Mesendoderm (in vitro differentiated cells): ENCODE results near the gene MLF2.
A peak's percentile ranks its signal among the peaks of the same experiment; 100 is the strongest.
"Not testable (repeated sequence)": the region's sequence is repeated elsewhere in the genome, so short reads cannot be mapped to it uniquely, and the experiment has no call there.

ENCODE experiments used
- DNase-seq: peaks from one replicate; pipeline ENCODE4 v3.0.0; 2013
- H2AK5ac ChIP-seq: 2 replicates; pipeline ENCODE4 v1.6.1; 2013; ENCODE audit warnings: low read length, inconsistent platforms
- H2BK120ac ChIP-seq: 2 replicates; pipeline ENCODE4 v1.6.1; 2013; ENCODE audit warnings: low read depth, mild to moderate bottlenecking, low read length, moderate library complexity, mixed read lengths
- H2BK15ac ChIP-seq: replicated peaks from 2 replicates; pipeline ENCODE4 v1.6.1; 2013; ENCODE audit warnings: low read depth, mild to moderate bottlenecking, moderate library complexity
- H2BK5ac ChIP-seq: 2 replicates; pipeline ENCODE4 v1.6.1; 2013; ENCODE audit warnings: low read length, inconsistent platforms
- H3K18ac ChIP-seq: 2 replicates; pipeline ENCODE4 v1.6.1; 2013; ENCODE audit warnings: mild to moderate bottlenecking, low read length, mixed read lengths
- H3K23ac ChIP-seq: one replicate; pipeline ENCODE4 v1.6.1; 2013; ENCODE audit warnings: low read length
- H3K27ac ChIP-seq: 2 replicates; pipeline ENCODE4 v1.5.1; 2013; ENCODE audit warnings: low read depth, mild to moderate bottlenecking, inconsistent platforms, low read length, moderate library complexity
- H3K27me3 ChIP-seq: 2 replicates; pipeline ENCODE4 v1.6.1; 2013; ENCODE audit warnings: low read length, control low read depth, mild to moderate bottlenecking, inconsistent platforms; ENCODE audit not compliant: insufficient read depth, poor library complexity
- H3K36me3 ChIP-seq: 2 replicates; pipeline ENCODE4 v1.6.1; 2013; ENCODE audit warnings: low read length, inconsistent platforms; ENCODE audit not compliant: control insufficient read depth, insufficient read depth
- H3K4ac ChIP-seq: one replicate; pipeline ENCODE4 v1.6.1; 2013; ENCODE audit warnings: low read depth, mild to moderate bottlenecking, low read length, moderate library complexity
- H3K4me1 ChIP-seq: 2 replicates; pipeline ENCODE4 v1.6.1; 2013; ENCODE audit warnings: low read depth, low read length, inconsistent platforms; ENCODE audit not compliant: control insufficient read depth
- H3K4me2 ChIP-seq: 2 replicates; pipeline ENCODE4 v1.6.1; 2013; ENCODE audit warnings: low read length
- H3K4me3 ChIP-seq: 2 replicates; pipeline ENCODE4 v1.5.1; 2013; ENCODE audit warnings: mild to moderate bottlenecking, low read length
- H3K56ac ChIP-seq: one replicate; pipeline ENCODE4 v1.6.1; 2013; ENCODE audit warnings: low read length
- H3K79me1 ChIP-seq: 2 replicates; pipeline ENCODE4 v1.6.1; 2013; ENCODE audit warnings: low read length, inconsistent platforms
- H3K79me2 ChIP-seq: 2 replicates; pipeline ENCODE4 v1.6.1; 2013; ENCODE audit warnings: mild to moderate bottlenecking, low read length; ENCODE audit not compliant: control insufficient read depth, insufficient read depth
- H3K9ac ChIP-seq: 2 replicates; pipeline ENCODE4 v1.6.1; 2013; ENCODE audit warnings: low read length, inconsistent platforms
- H4K5ac ChIP-seq: one replicate; pipeline ENCODE4 v1.6.1; 2013; ENCODE audit warnings: low read length
- H4K8ac ChIP-seq: one replicate; pipeline ENCODE4 v1.6.1; 2013; ENCODE audit warnings: low read depth, mild to moderate bottlenecking, control low read depth, low read length, moderate library complexity
- WGBS: extraction: QIAGEN DNeasy Blood & Tissue Kit; methylation state at CpG from one replicate; pipeline ENCODE4 v1.1.7; 2013; ENCODE audit warnings: low lambda C conversion rate, missing lambda C conversion rate; ENCODE audit not compliant: insufficient coverage; ENCODE audit errors: extremely low coverage; 5-methylcytosine and 5-hydroxymethylcytosine counted together

Gene MLF2

GRCh38 chr12:6716031-6716873 is 36.7 kb downstream of the MLF2 start:
- not testable (repeated sequence) for H3K9ac ChIP-seq, H3K4ac ChIP-seq, H3K56ac ChIP-seq, H2AK5ac ChIP-seq, H3K79me2 ChIP-seq, H3K27me3 ChIP-seq, H3K79me1 ChIP-seq, H3K4me3 ChIP-seq, H3K27ac ChIP-seq, H4K8ac ChIP-seq, H2BK5ac ChIP-seq, H3K18ac ChIP-seq, H3K4me2 ChIP-seq, H2BK15ac ChIP-seq, H2BK120ac ChIP-seq, H3K36me3 ChIP-seq, H4K5ac ChIP-seq, DNase-seq, H3K4me1 ChIP-seq, H3K23ac ChIP-seq
- no CpG with 5 or more reads among the region's 41 CpGs for WGBS

- Histone ChIP-seq H3K18ac (no peak overlapping the region), H3K27ac (no peak overlapping the region), H2AK5ac (no peak overlapping the region), H3K4ac (no peak overlapping the region), H3K36me3 (no peaks in the 10 kb centered on the region), H2BK120ac (no peak overlapping the region), H3K4me3 (no peak overlapping the region), H3K56ac (no peak overlapping the region), H3K27me3 (no peaks in the 10 kb centered on the region), H3K4me2 (no peak overlapping the region), H3K4me1 (no peaks in the 10 kb centered on the region), H3K23ac (no peak overlapping the region), H2BK15ac (no peak overlapping the region), H2BK5ac (no peak overlapping the region), H3K79me2 (no peaks in the 10 kb centered on the region), H4K5ac (no peak overlapping the region), H3K9ac (no peak overlapping the region), H4K8ac (no peak overlapping the region), H3K79me1 (no peaks in the 10 kb centered on the region)
- DNase-seq = no peak
- no CpG with 5 or more reads among the region's 16 CpGs for WGBS
These were observed 44.0 kb downstream of the MLF2 start for GRCh38 chr12:6708960-6709394.

- not testable (repeated sequence) for H2AK5ac ChIP-seq, H4K5ac ChIP-seq, H3K79me1 ChIP-seq, H3K18ac ChIP-seq, H2BK5ac ChIP-seq, H2BK15ac ChIP-seq, H3K56ac ChIP-seq, H3K9ac ChIP-seq, H3K36me3 ChIP-seq, DNase-seq, H3K79me2 ChIP-seq, H3K4ac ChIP-seq, H4K8ac ChIP-seq, H2BK120ac ChIP-seq, H3K4me2 ChIP-seq, H3K23ac ChIP-seq, H3K4me3 ChIP-seq, H3K27ac ChIP-seq, H3K27me3 ChIP-seq, H3K4me1 ChIP-seq
- no CpG with 5 or more reads among the region's 21 CpGs for WGBS
These were observed 44.6 kb downstream of the MLF2 start for GRCh38 chr12:6708351-6708750.

GRCh38 chr12:6703631-6704030 is 49.3 kb downstream of the MLF2 start:
- Histone ChIP-seq H3K36me3 (no peaks in the 10 kb centered on the region), H3K4me1 (peaks cover 5% of the 10 kb centered on the region), H3K23ac (no peak overlapping the region), H3K27me3 (peaks cover 6% of the 10 kb centered on the region), H3K79me1 (no peaks in the 10 kb centered on the region), H2BK120ac (no peak overlapping the region), H4K5ac (no peak overlapping the region), H3K27ac (no peak overlapping the region), H3K56ac (peak overlapping the region; percentile 45), H2BK5ac (no peak overlapping the region), H3K18ac (no peak overlapping the region), H3K79me2 (no peaks in the 10 kb centered on the region), H3K4me2 (no peak overlapping the region), H2BK15ac (no peak overlapping the region), H3K4ac (no peak overlapping the region), H3K9ac (peak overlapping the region; percentile 4), H3K4me3 (no peak overlapping the region), H2AK5ac (no peak overlapping the region), H4K8ac (no peak overlapping the region)
- peak; percentile 84 for DNase-seq
- WGBS = no CpG with 5 or more reads among the region's 10 CpGs

- Histone ChIP-seq H4K8ac (no peak overlapping the region), H3K36me3 (no peaks in the 10 kb centered on the region), H3K27me3 (peaks cover 6% of the 10 kb centered on the region), H3K23ac (no peak overlapping the region), H3K56ac (peak overlapping the region; percentile 83), H3K27ac (no peak overlapping the region), H3K9ac (peak overlapping the region; percentile 69), H3K18ac (peak overlapping the region; percentile 13), H3K79me1 (no peaks in the 10 kb centered on the region), H2AK5ac (no peak overlapping the region), H2BK5ac (no peak overlapping the region), H2BK120ac (no peak overlapping the region), H3K79me2 (no peaks in the 10 kb centered on the region), H3K4me2 (peak overlapping the region; percentile 95), H3K4ac (no peak overlapping the region), H4K5ac (no peak overlapping the region), H2BK15ac (no peak overlapping the region), H3K4me3 (no peak overlapping the region), H3K4me1 (peaks cover 5% of the 10 kb centered on the region)
- no CpG with 5 or more reads among the region's 13 CpGs for WGBS
- peak; percentile 27 for DNase-seq
These were observed 51.7 kb downstream of the MLF2 start for GRCh38 chr12:6701078-6701768.
